ELR (cell line): ENCODE results near the gene MDGA2.

Source experiments
- DNase-seq: peaks from one replicate; pipeline ENCODE4 v3.0.0-alpha.2; 2015; ENCODE audit warnings: low read depth

The MDGA2 gene

GRCh38 chr14:47485421-47485820 lies 190.0 kb downstream of the MDGA2 start:
- DNase-seq = no peak

GRCh38 chr14:47483449-47483848 lies 192.0 kb downstream of the MDGA2 start:
- DNase-seq = no peak

GRCh38 chr14:47471075-47471474 lies 204.3 kb downstream of the MDGA2 start:
- no peak for DNase-seq

GRCh38 chr14:47466916-47467315 lies 208.5 kb downstream of the MDGA2 start:
- no peak for DNase-seq

- no peak for DNase-seq
These were observed 221.4 kb downstream of the MDGA2 start for GRCh38 chr14:47454025-47454424.

GRCh38 chr14:47447076-47447475 lies 228.3 kb downstream of the MDGA2 start:
- DNase-seq = no peak

GRCh38 chr14:47442211-47442610 lies 233.2 kb downstream of the MDGA2 start:
- DNase-seq = peak; percentile 4

GRCh38 chr14:47439953-47440352 lies 235.5 kb downstream of the MDGA2 start:
- DNase-seq = no peak

- no peak for DNase-seq
These were observed 236.7 kb downstream of the MDGA2 start for GRCh38 chr14:47438650-47439140.

GRCh38 chr14:47435331-47435965 lies 240.0 kb downstream of the MDGA2 start:
- DNase-seq = no peak

- no peak for DNase-seq
These were observed 247.8 kb downstream of the MDGA2 start for GRCh38 chr14:47427629-47428028.

GRCh38 chr14:47425302-47425701 lies 250.1 kb downstream of the MDGA2 start:
- no peak for DNase-seq

- DNase-seq = no peak
These were observed 253.2 kb downstream of the MDGA2 start for GRCh38 chr14:47422191-47422590.

- DNase-seq = no peak
These were observed 263.9 kb downstream of the MDGA2 start for GRCh38 chr14:47411523-47411922.

GRCh38 chr14:47392326-47392725 lies 283.1 kb downstream of the MDGA2 start:
- no peak for DNase-seq

GRCh38 chr14:47390831-47391504 lies 284.4 kb downstream of the MDGA2 start:
- no peak for DNase-seq

- no peak for DNase-seq
These were observed 285.9 kb downstream of the MDGA2 start for GRCh38 chr14:47389535-47389934.

GRCh38 chr14:47366006-47366405 lies 309.4 kb downstream of the MDGA2 start:
- no peak for DNase-seq

- DNase-seq = no peak
These were observed 310.2 kb downstream of the MDGA2 start for GRCh38 chr14:47365233-47365632.

GRCh38 chr14:47353186-47353585 lies 322.2 kb downstream of the MDGA2 start:
- no peak for DNase-seq

- no peak for DNase-seq
These were observed 328.6 kb downstream of the MDGA2 start for GRCh38 chr14:47346849-47347248.

- DNase-seq = no peak
These were observed 330.4 kb downstream of the MDGA2 start for GRCh38 chr14:47345016-47345415.

GRCh38 chr14:47332939-47333338 lies 342.5 kb downstream of the MDGA2 start:
- no peak for DNase-seq

GRCh38 chr14:47332106-47332505 lies 343.3 kb downstream of the MDGA2 start:
- DNase-seq = no peak
